Dermis blood vessel endothelial cell (primary cell): ENCODE measurements around the gene MYCBPAP. TPM values are rescaled to one million over a fixed set of nuclear protein-coding genes. Genes with fewer than 3 reads are reported as not detected.
A peak's percentile ranks its signal among the peaks of the same experiment; 100 is the strongest.

Experiments
- DNase-seq: peaks from one replicate; pipeline ENCODE4 v3.0.0; 2010
- total RNA-seq: library from RNA; depleted of rRNA; stranded (reverse); fragments of >200 nt; gene quantifications from 2 replicates; pipeline ENCODE4 v1.2.3, GENCODE V29; 2014

The MYCBPAP gene
- total RNA-seq, 1 donor from 2014 or later: 0.34 TPM

GRCh38 chr17:50554201-50554600 is 46.0 kb downstream of the MYCBPAP start:
- DNase-seq: no peak

DNA sequence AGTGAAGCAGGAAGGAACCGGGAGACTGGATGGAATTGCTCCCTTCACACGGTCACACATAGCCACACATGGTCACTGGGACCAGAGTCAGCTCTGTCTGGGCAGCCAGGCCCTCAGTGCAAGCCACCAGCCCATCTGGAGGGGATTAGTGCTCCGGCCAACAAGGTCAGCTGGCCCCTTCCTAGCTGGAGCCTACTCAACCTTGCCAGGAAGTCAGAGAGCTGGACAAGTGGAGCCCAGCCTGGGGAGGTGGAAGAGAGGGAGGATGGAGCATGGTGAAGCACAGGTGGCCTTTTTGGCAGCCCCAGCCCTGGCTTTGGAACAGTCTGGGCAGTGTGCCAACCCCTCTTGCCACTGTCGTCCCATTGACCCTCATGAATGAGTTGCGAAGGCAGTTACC is 48.6 kb downstream of the MYCBPAP start:
- no peak for DNase-seq

GRCh38 chr17:50557630-50558029 is 49.4 kb downstream of the MYCBPAP start:
- no peak for DNase-seq

DNA sequence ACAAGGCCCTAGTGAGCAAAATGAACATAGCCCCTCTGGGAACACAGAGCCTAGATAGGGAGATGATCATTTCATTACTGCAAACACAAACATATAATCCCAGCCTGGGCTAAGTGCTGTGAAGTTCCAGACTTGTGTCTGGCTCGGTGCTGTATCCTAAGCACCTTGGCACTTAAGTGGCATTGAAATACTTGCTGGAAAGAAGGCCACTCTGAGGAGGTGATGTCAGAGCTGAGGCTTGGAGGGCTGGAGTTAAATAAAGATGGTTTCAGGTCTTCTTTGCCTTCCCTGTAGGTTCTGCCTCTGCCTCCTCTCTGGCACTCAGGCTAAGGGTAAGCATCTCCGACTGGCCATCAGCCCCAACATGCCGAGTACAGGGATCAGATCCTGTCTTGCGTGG is 49.9 kb downstream of the MYCBPAP start:
- no peak for DNase-seq

- no peak for DNase-seq
These were observed 50.3 kb downstream of the MYCBPAP start for GRCh38 chr17:50558581-50558940.

DNA sequence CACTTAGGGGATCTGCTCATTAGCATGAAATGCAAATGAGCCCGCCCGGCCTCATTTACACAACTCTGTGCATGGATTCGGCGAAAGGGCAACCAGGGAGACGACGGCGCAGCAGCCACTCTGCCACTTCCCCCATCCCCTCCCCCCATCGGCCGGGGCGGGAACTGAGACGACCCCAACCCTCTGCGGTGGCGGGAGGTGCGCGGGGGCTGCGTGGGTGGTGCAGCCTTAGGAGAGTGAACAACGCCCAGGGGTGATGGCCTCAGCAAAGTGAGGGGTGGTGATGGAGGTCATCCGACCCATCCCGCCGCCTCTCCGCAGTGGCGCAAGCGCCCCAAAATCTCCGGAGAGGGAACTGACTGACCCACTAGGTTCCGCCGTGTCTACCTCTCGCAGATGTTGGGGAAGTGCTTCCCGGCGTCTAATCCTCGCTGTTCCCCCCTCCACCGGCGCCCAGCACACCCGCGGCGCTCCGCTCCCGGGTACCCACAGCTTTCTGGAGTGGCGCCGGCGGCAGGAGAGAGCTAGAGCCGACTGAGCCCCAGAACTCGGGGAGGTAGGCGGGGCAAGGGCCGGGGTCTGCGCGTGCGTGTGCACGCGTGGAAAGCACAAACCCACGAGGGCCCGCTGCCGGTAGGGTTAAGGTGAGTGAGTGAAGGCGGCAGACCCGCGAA is 50.8 kb downstream of the MYCBPAP start:
- no peak for DNase-seq

DNA sequence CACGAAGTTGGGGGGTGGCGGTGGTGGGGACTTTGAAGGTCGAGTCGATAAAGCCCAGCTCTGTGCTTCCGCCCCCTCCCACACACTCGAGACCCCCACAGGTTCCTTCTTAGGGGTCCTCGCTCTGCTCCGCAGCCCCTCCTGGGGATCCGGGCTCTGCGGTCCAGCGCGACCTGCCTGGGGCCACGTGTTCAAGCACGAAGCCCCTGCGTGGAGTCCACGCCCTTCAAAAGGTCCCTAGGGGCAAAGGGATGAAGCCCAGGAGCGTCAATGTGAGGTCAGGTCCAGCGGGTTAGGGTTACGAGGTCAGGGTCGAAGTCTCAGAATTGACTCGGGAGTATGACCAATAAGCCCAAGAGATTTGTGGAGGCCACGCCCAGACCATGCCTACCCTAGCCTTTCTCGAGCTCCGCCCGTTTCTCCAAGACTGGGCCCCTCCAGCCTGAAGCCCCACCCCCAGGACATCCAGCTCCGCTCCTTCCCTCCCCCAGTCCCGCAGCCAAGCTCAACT is 51.5 kb downstream of the MYCBPAP start:
- DNase-seq: peak; percentile 25

- peak; percentile 75 for DNase-seq
These were observed 52.1 kb downstream of the MYCBPAP start, which contains the start of gene CACNA1G for GRCh38 chr17:50560185-50560824. Gene CACNA1G, plus strand, starts transcription at chr17:50560715. Its CDS starts 745 bp downstream, at chr17:50561460.

DNA sequence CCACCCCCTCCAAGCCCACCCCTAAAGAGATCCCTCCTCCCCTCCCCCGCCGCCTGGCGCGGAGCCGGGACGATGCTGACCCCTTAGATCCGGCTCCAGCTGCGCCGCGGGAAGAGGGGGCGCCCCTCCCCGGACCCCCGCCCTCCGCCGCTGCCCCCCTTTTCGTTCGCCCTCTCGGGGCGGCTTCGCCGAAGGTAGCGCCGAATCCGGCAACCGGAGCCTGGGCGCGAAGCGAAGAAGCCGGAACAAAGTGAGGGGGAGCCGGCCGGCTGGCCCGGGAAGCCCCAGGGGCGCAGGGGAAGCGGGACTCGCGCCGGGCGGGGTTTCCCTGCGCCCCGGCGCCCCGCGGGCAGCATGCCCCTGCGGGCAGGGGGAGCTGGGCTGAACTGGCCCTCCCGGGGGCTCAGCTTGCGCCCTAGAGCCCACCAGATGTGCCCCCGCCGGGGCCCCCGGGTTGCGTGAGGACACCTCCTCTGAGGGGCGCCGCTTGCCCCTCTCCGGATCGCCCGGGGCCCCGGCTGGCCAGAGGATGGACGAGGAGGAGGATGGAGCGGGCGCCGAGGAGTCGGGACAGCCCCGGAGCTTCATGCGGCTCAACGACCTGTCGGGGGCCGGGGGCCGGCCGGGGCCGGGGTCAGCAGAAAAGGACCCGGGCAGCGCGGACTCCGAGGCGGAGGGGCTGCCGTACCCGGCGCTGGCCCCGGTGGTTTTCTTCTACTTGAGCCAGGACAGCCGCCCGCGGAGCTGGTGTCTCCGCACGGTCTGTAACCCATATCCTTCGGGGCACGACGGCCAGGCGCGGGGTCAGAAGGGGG is 52.9 kb downstream of the MYCBPAP start:
- no peak for DNase-seq

DNA sequence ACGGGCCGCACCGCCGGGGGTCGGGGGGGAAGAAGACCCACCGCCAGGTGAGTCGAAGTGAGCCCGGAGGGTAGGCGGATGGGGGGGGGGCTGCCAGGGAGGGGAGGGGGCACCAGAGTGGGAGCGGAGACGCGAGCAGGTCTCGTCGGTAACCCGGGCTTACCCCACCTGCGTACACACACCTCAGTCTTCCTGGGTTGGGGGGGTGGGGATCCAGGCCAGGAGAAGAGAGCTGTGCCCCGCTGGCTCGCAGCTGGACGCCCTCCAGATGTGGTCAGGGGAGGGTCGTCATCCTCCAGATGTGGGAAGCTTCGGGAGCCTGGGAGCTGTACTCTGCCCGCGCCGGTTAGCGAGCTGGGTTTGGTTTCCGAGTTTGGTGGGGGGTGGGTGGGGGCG is 53.5 kb downstream of the MYCBPAP start:
- DNase-seq: no peak

DNA sequence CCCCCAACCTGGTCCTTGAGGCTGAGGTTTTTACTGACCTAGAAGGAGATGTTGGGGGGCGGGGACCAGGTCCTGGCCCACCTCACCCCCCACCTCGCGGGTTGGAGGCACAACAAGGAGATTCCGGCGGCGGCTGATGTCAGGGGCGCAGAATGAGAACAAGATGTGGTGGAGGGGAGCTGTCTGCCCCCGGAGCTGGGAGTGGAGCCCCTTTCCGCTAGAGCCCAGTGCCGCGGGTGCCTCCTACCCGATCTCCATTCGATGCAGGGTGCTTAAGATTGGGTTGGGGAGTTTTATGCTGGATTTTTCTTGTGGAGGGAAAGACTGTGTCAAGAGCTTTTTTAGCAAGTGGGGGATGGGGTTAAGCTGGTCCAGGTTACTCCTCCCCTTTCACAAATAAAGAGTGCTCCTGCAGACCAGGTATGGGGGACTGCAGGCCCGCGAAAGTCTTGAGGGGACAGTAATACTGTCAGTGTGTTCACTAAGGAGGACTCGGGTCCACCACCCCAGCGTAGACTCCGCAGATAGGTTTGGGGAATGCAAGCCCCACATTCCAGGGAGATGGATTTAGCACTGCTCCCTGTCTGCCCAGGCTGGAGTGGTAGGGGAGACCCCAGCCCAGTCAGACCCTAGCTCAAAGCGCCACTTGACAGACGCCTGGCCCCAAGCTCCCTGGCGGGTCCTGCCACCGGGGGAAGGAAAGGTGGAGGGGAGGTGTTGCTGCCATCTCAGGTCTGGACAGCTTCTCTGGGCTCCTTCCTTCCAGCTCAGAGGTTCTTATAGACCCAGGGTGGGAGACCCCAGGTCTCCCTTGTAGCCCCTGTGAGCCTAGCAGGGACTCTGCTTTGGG is 54.2 kb downstream of the MYCBPAP start:
- DNase-seq: no peak

DNA sequence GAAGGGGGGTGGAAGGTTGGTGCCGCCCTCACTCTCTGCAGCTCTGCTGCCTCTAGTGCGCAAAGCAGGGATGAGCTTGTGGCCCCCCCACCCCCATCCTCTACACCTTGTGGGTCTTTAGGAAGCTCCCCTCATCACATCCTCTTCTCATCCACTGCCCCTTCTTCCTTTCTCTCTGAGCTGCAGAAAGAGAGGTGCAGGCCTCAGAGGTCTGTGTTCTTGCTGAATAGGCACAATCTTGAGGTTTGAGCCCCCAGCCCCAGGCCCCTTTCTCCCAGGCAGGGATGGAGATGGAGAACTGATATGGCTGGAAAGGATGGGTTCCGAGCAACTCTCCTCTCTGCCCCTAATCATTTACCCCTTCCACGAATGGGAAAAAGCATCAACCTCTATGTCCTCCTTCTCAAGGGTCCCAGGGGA is 54.9 kb downstream of the MYCBPAP start:
- DNase-seq: no peak

DNA sequence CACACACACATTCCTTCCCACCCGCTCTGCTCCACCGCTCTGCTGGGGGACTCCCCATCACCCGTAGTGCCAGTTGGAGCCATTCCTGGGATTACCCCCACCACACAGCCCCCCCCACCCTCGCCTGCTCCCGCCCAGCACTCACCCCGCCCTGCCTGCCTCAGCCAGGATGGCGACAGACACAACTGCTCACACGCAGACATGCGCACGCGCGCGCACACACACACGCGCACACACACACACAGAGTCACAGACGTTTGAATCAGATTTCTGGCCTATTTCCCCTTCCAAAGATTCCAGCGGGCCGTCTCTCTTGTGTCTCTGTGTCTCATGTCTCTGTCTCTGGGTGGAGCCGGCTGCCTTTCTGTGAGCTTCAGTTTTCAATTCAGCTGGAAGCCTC is 56.7 kb downstream of the MYCBPAP start:
- DNase-seq: peak; percentile 20

DNA sequence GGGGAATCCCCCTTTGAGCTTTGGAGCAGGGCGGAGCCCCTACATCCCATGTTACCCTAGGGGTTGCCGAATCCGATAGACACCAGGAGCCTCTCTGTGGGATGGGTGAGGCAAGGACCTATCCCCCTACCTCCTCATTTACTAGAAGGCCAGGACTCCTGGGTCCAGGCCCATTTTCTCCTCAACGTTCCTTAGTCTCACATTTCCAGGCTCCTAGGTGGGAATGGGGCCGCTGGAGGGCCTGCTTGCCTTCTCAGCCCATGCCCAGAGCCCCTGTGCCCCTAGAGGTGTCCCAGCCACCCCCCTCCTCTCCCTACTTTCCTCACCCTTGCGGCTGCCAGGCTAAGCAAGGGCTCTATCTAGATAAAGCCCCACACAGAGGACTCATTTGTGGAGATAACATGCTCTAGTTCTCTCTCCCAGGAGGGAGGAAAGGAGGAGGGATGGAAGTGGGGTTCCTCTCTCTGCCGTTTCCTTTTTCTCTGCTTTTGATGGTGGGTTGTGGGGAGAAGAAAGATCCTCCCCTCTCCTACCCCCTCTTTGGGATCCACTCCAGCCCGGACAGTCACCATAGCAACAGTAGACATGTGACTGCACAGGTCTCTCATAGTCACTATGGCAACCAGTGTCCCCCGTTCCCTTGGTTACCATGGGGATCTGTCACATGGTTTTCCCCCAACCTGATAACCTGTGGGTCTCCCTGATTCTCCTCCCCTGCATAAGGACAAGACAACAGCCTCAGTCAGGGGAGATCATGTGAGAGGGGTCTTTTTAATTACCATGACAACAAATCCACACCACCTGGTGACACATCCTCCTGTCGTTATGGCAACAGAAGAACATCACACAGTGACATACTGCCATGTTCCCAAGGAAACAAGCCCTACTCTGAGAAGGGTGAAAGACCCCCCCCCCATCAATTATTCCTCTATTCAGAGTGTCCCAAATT is 57.4 kb downstream of the MYCBPAP start:
- DNase-seq: peak; percentile 16

GRCh38 chr17:50566886-50567285 is 58.6 kb downstream of the MYCBPAP start:
- no peak for DNase-seq

DNA sequence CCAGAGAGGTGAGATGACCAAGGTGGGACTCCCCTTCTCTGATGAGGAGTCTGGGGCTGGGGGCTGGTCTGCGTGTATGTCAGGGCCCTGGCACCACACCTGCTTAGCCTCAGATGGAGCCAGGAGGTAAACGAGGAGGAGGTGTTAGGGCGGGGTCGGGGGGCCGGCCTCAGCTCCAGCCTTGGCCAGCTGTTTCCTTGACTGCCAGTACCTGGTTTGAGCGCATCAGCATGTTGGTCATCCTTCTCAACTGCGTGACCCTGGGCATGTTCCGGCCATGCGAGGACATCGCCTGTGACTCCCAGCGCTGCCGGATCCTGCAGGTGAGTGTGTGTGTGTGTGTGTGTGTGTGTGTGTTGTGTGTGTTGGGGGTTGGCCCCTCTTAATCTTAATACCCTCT is 60.4 kb downstream of the MYCBPAP start:
- no peak for DNase-seq

GRCh38 chr17:50569592-50569991 is 61.4 kb downstream of the MYCBPAP start:
- DNase-seq: no peak

GRCh38 chr17:50570032-50570431 is 61.8 kb downstream of the MYCBPAP start:
- no peak for DNase-seq

DNA sequence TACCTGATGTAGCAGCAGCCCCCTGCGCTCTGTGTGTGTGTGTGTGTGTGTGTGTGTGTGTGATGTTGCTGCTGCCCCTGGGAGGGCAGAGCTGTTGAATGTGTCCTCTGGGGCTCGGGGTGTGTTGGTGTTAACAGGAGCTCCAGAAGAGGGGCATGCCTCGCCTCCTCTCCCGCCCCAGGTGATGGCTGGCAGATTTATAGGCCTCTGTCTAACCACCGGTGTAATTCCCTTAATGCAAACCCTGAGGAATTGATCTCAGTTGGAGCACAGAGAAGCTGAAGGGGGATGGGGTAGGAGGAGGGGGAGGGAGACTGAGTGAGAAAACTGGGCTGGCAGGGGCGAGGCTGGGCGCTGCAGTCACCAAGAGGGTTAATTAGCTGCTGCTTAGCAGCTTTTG is 62.3 kb downstream of the MYCBPAP start:
- no peak for DNase-seq

DNA sequence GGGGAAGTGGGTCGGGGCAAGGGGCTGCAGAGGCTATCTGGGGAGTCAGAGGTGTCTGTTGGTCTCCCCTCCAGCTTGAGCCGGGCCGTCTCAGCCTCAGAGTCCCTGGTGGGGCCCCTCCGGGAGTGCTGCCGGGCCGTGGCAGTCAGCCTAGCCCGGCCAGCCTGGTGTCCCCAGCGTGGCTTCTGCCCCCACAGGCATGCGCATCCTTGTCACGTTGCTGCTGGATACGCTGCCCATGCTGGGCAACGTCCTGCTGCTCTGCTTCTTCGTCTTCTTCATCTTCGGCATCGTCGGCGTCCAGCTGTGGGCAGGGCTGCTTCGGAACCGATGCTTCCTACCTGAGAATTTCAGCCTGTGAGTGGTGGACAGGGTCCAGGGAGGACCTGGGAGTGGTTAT is 63.4 kb downstream of the MYCBPAP start:
- no peak for DNase-seq

- no peak for DNase-seq
These were observed 64.3 kb downstream of the MYCBPAP start for GRCh38 chr17:50572541-50572940.
